Osteocyte (in vitro differentiated cells): Measurements from ENCODE around the gene LCMT1. TPM values are rescaled to one million over a fixed set of nuclear protein-coding genes. Genes with fewer than 3 reads are reported as not detected.
A peak's percentile ranks its signal among the peaks of the same experiment; 100 is the strongest.
"Not testable (repeated sequence)": the region's sequence is repeated elsewhere in the genome, so short reads cannot be mapped to it uniquely, and the experiment has no call there.

ENCODE experiments used
- DNase-seq: peaks from one replicate; pipeline ENCODE4 v3.0.0; 2021; ENCODE audit warnings: mixed read lengths; ENCODE audit not compliant: unreplicated experiment; ENCODE audit errors: extremely low spot score
- H3K27ac Mint-ChIP-seq: one replicate; pipeline ENCODE4 v1.8.0; 2021; ENCODE audit warnings: mild to moderate bottlenecking, mixed read lengths; ENCODE audit not compliant: unreplicated experiment
- H3K27me3 Mint-ChIP-seq: one replicate; pipeline ENCODE4 v1.8.0; 2021; ENCODE audit warnings: mixed read lengths; ENCODE audit not compliant: unreplicated experiment
- H3K36me3 Mint-ChIP-seq: one replicate; pipeline ENCODE4 v1.8.0; 2021; ENCODE audit warnings: mixed read lengths; ENCODE audit not compliant: unreplicated experiment
- H3K4me1 Mint-ChIP-seq: one replicate; pipeline ENCODE4 v1.8.0; 2021; ENCODE audit warnings: mixed read lengths; ENCODE audit not compliant: unreplicated experiment
- H3K4me3 Mint-ChIP-seq: one replicate; pipeline ENCODE4 v1.8.0; 2021; ENCODE audit warnings: mild to moderate bottlenecking, moderate library complexity, mixed read lengths; ENCODE audit not compliant: unreplicated experiment
- H3K9me3 Mint-ChIP-seq: one replicate; pipeline ENCODE4 v1.8.0; 2021; ENCODE audit warnings: mixed read lengths; ENCODE audit not compliant: unreplicated experiment
- CTCF ChIP-seq: fragments of 200-600 bp; sonication (generic); IDR thresholded peaks from 2 replicates; pipeline ENCODE4 v1.5.0; 2021; ENCODE audit warnings: antibody characterized with exemption, mild to moderate bottlenecking, moderate library complexity
- long read RNA-seq: library from polyadenylated mRNA; unstranded; transcript quantifications from one replicate; pipeline ENCODE4 v2.0.0, GENCODE V29; 2021
- total RNA-seq: library from RNA; stranded (reverse); gene quantifications from 2 replicates; pipeline ENCODE4 v1.2.1, GENCODE V29; 2021

Gene LCMT1
- total RNA-seq = 52.2 and 53.5 TPM in 2 replicates
- long read RNA-seq, transcript LCMT1-203 (11 exons, 1,368 nt) = major isoform, 183 of 251 reads
- long read RNA-seq, transcript LCMT1-202 (9 exons, 989 nt) = minor isoform, 5 of 251 reads
- long read RNA-seq, transcript LCMT1-201 (12 exons, 1,529 nt) = minor isoform, 33 of 251 reads
- long read RNA-seq, partial matches to known transcripts = 4 of 251 reads
- long read RNA-seq, other reads (novel, unspliced or antisense) = 26 of 251 reads

GRCh38 chr16:25111403-25112166 is at the start of gene LCMT1:
Gene LCMT1 (plus strand): TSS chr16:25111742. CDS start chr16:25111884, 142 bp downstream.
- Mint-ChIP-seq H3K36me3 (peaks cover 7% of the 10 kb centered on the region), H3K27ac (peak within 1 kb of the TSS; percentile 91), H3K9me3 (no peaks in the 10 kb centered on the region), H3K4me3 (peak within 1 kb of the TSS; percentile 88), H3K27me3 (no peaks in the 10 kb centered on the region), H3K4me1 (peaks cover 35% of the 10 kb centered on the region)
- no peak for TF ChIP-seq CTCF
- peak; percentile 95 for DNase-seq

- Mint-ChIP-seq H3K27me3 (no peaks in the 10 kb centered on the region), H3K36me3 (no peaks in the 10 kb centered on the region), H3K4me3 (no peak overlapping the region), H3K27ac (no peak overlapping the region), H3K4me1 (peaks cover 12% of the 10 kb centered on the region), H3K9me3 (no peaks in the 10 kb centered on the region)
- TF ChIP-seq CTCF = no peak
- DNase-seq = no peak
Observed at GRCh38 chr16:25063102-25063501, 48.4 kb upstream of the LCMT1 start.

- H3K27me3 Mint-ChIP-seq = no peaks in the 10 kb centered on the region
- no peaks in the 10 kb centered on the region for H3K36me3 Mint-ChIP-seq
- DNase-seq = no peak
- no peak for TF ChIP-seq CTCF
- H3K4me3 Mint-ChIP-seq = no peak overlapping the region
- no peaks in the 10 kb centered on the region for H3K9me3 Mint-ChIP-seq
- H3K27ac Mint-ChIP-seq = no peak overlapping the region
- peaks cover 12% of the 10 kb centered on the region for H3K4me1 Mint-ChIP-seq
Observed at GRCh38 chr16:25063865-25064264, 47.7 kb upstream of the LCMT1 start.

- not testable (repeated sequence) for H3K27me3 Mint-ChIP-seq, DNase-seq, H3K4me3 Mint-ChIP-seq, H3K9me3 Mint-ChIP-seq, H3K27ac Mint-ChIP-seq, H3K36me3 Mint-ChIP-seq
- peaks cover 12% of the 10 kb centered on the region for H3K4me1 Mint-ChIP-seq
Observed at GRCh38 chr16:25064281-25064680, 47.3 kb upstream of the LCMT1 start.

- Mint-ChIP-seq H3K27me3 (no peaks in the 10 kb centered on the region), H3K9me3 (no peaks in the 10 kb centered on the region), H3K4me3 (no peak overlapping the region), H3K27ac (peak overlapping the region; percentile 23), H3K36me3 (no peaks in the 10 kb centered on the region), H3K4me1 (peaks cover 12% of the 10 kb centered on the region)
- TF ChIP-seq CTCF = no peak
- no peak for DNase-seq
Observed at GRCh38 chr16:25064937-25065336, 46.6 kb upstream of the LCMT1 start.
